Gastrocnemius medialis (tissue), 4 donors: ENCODE measurements around the gene CSKMT. TPM values are rescaled to one million over a fixed set of nuclear protein-coding genes. Genes with fewer than 3 reads are reported as not detected.

Experiments used
- ATAC-seq, 2 donors: fragments of 150-250 bp; one replicate each; pipeline ENCODE4 v1.9.1; 2016
- DNase-seq, 2 donors: peaks; one replicate each; pipeline ENCODE4 v3.0.0-alpha.2; 2019
- H3K27ac ChIP-seq, 4 donors: fragments of 200-600 bp; sonication (generic); 1 replicate in 1 of 4; 2 replicates in 3 of 4; pipeline ENCODE4 v1.5.1; 2016 to 2018; ENCODE audit warnings: mild to moderate bottlenecking in 2 of 4, moderate library complexity in 1 of 4
- H3K27me3 ChIP-seq, 3 donors: fragments of 200-600 bp; sonication (generic) in 2 of 3; 1 replicate in 1 of 3; 2 replicates in 2 of 3; pipeline versions ENCODE4 v1.5.1 to v1.6.0; 2016 to 2019; ENCODE audit warnings: mild to moderate bottlenecking in 1 of 3, moderate library complexity in 1 of 3
- H3K36me3 ChIP-seq, 2 donors: fragments of 200-600 bp; sonication (generic) in 1 of 2; one replicate each; pipeline ENCODE4 v1.5.1; 2017 to 2018
- H3K4me1 ChIP-seq, 2 donors: fragments of 200-600 bp; sonication (generic) in 1 of 2; one replicate each; pipeline ENCODE4 v1.5.1; 2016 to 2017; ENCODE audit warnings: mild to moderate bottlenecking in 2 of 2
- H3K4me3 ChIP-seq, 4 donors: fragments of 200-600 bp; sonication (generic) in 3 of 4; 1 replicate in 1 of 4; 2 replicates in 3 of 4; pipeline ENCODE4 v1.5.1; 2016 to 2019; ENCODE audit warnings: mild to moderate bottlenecking in 2 of 4
- H3K9me3 ChIP-seq, 3 donors: fragments of 200-600 bp; sonication (generic) in 2 of 3; 1 replicate in 1 of 3; 2 replicates in 2 of 3; pipeline ENCODE4 v1.5.1; 2016 to 2019
- CTCF ChIP-seq, 5 experiments: fragments of 450-650 bp in 3 of 5; fragments of 200-600 bp in 2 of 5; sonication (generic) in 2 of 5; IDR thresholded peaks in 4 of 5; conservative IDR thresholded peaks in 1 of 5; 1 replicate in 4 of 5; 2 replicates in 1 of 5; pipeline ENCODE4 v1.5.1; 2016 to 2019; ENCODE audit warnings: antibody characterized with exemption in 5 of 5, mild to moderate bottlenecking in 3 of 5, moderate library complexity in 3 of 5
- POLR2A ChIP-seq, 2 donors: fragments of 450-650 bp; IDR thresholded peaks; one replicate each; pipeline ENCODE4 v1.6.1; 2017; ENCODE audit warnings: antibody characterized with exemption in 2 of 2, mild to moderate bottlenecking in 2 of 2, moderate library complexity in 2 of 2
- in situ Hi-C, 4 donors: fragments of 200-750 bp; cut with MboI; loops; one replicate each; pipeline versions ENCODE4 v1.15.0 to v1.8.0; 2017; ENCODE audit warnings: low sequenced_read_pairs in 4 of 4
- intact Hi-C: fragments of 100-400 bp; cut with DNase I; formaldehyde crosslinking; loops from one replicate; pipeline ENCODE4 v1.15.1; 2023; ENCODE audit warnings: low total_unique reads
- total RNA-seq, 4 donors: library from RNA; depleted of rRNA; stranded (reverse); fragments of >200 nt; gene quantifications; one replicate each; pipeline versions ENCODE4 v1.1.0 to v1.2.3, GENCODE V29; 2016

Gene CSKMT
- total RNA-seq, 4 donors from 2014 or later = 1.7 to 4.5 (median 2.8) TPM

- no peaks in the 10 kb centered on the region for H3K27me3 ChIP-seq
- peak within 1 kb of the TSS; percentile 76 to 92 (median 82) for H3K27ac ChIP-seq
- H3K9me3 ChIP-seq = no peaks in the 10 kb centered on the region
- peaks cover 8 to 9% of the 10 kb centered on the region in 2 donors for H3K4me1 ChIP-seq
- DNase-seq (peak; percentile 97 to 99), ATAC-seq (peak; percentile 95 to 97)
- TF ChIP-seq CTCF (IDR thresholded peaks at IDR 0.05 in 4 of 5, conservative IDR thresholded peaks at IDR 0.05 in 1 of 5) (peak in 2 of 5 experiments; percentile 10), POLR2A (IDR thresholded peaks at IDR 0.05) (peak; percentile 75 to 77)
- in situ Hi-C loops = loop anchor here in 1 of 4 donors (25.0 kb wide), 1 partner anchor 90 kb away; the partner anchor contains the start of genes BSCL2 and GNG3
- H3K36me3 ChIP-seq = peaks cover 0 to 29% of the 10 kb centered on the region in 2 donors
- intact Hi-C loops = loop anchor here (1.0 kb wide), 1 partner anchor 24 kb away; the partner anchor contains the start of gene GANAB
- H3K4me3 ChIP-seq = peak within 1 kb of the TSS; percentile 65 to 96 (median 76)
Observed at GRCh38 chr11:62621567-62622470, 43.3 kb upstream of the CSKMT start, which contains the start of gene B3GAT3. TSS of gene B3GAT3 (minus strand) at chr11:62621986. CDS start at chr11:62621947, 39 bp downstream.

DNA sequence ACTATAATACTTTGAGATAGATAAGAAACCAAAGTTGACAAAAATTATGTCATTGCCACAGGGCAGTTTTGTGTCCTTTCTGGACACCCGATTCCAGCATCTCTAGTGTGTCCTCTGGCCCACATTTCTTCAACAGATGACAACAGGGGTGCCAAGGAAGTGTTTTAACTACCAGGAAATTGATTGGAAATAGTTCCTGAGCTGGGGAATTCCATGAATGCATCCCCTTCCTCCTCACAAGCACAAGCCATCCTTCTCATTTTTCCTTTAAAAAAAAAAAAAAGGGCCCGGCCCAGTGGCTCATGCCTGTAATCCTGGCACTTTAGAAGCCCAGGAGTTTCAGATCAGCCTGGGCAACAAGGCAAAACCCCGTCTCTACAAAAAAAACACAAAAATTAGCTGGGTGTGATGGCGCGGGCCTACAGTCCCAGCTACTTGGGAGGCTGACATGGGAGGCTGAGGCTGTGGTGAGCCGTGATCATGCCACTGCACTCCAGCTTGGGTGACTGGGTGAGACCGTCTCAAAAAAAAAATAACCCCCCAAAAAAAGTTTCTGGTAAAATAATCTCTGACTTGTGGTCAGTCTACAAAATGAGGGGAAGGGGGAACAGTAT, 42.5 kb upstream of the CSKMT start:
- H3K4me3 ChIP-seq = peak overlapping the region; percentile 65 to 96 (median 76)

DNA sequence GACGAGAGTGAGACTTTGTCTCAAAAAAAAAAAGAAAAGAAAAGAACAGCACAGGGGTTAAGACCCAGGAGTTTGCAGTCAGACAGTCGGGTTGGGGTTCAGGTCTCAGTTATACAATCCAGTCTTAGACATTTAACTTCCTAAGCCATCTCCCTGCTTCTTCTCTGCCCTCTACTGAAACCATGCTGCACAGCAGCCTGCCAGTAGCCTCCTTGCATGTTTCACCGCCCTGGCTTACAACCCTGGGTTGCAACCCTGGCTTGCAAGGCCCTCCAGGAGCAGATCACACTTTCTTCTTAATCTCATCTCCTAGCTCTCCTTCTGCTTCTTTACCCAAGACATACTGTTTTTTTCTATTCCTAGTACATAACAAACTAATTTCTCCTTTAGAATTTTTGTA, 37.4 kb upstream of the CSKMT start:
- Histone ChIP-seq H3K27ac (no peak overlapping the region), H3K4me1 (no peaks in the 10 kb centered on the region), H3K4me3 (no peak overlapping the region), H3K36me3 (peaks cover 8 to 81% of the 10 kb centered on the region in 2 donors), H3K27me3 (no peaks in the 10 kb centered on the region), H3K9me3 (no peaks in the 10 kb centered on the region)
- TF ChIP-seq POLR2A (IDR thresholded peaks at IDR 0.05) = no peak
- no peak for TF ChIP-seq CTCF (IDR thresholded peaks at IDR 0.05 in 4 of 5, conservative IDR thresholded peaks at IDR 0.05 in 1 of 5)
- intact Hi-C loops (no loop called here), in situ Hi-C loops (no loop called here)
- ATAC-seq = no peak
- DNase-seq = no peak

More for the DNA sequence above, 42.5 kb upstream of the CSKMT start:
- Histone ChIP-seq H3K27ac (peak overlapping the region; percentile 76 to 92 (median 82)), H3K9me3 (no peaks in the 10 kb centered on the region), H3K4me1 (peaks cover 8 to 9% of the 10 kb centered on the region in 2 donors), H3K36me3 (peaks cover 0 to 31% of the 10 kb centered on the region in 2 donors), H3K27me3 (no peaks in the 10 kb centered on the region)
- no peak for TF ChIP-seq POLR2A (IDR thresholded peaks at IDR 0.05)
- no peak for TF ChIP-seq CTCF (IDR thresholded peaks at IDR 0.05 in 4 of 5, conservative IDR thresholded peaks at IDR 0.05 in 1 of 5)
- in situ Hi-C loops = loop anchor here in 1 of 4 donors (25.0 kb wide), 1 partner anchor 90 kb away; the partner anchor contains the start of genes BSCL2 and GNG3
- DNase-seq (no peak), ATAC-seq (no peak)
- intact Hi-C loops = loop anchor here (1.0 kb wide), 1 partner anchor 24 kb away; the partner anchor contains the start of gene GANAB

GRCh38 chr11:62632492-62632891, 32.6 kb upstream of the CSKMT start:
- no peaks in the 10 kb centered on the region for H3K27me3 ChIP-seq
- in situ Hi-C loops (no loop called here), intact Hi-C loops (no loop called here)
- no peaks in the 10 kb centered on the region for H3K4me1 ChIP-seq
- H3K27ac ChIP-seq = no peak overlapping the region
- ATAC-seq (no peak), DNase-seq (no peak)
- TF ChIP-seq POLR2A (IDR thresholded peaks at IDR 0.05) (no peak), CTCF (IDR thresholded peaks at IDR 0.05 in 4 of 5, conservative IDR thresholded peaks at IDR 0.05 in 1 of 5) (no peak)
- no peak overlapping the region for H3K4me3 ChIP-seq
- peaks cover 10 to 97% of the 10 kb centered on the region in 2 donors for H3K36me3 ChIP-seq
- H3K9me3 ChIP-seq = no peaks in the 10 kb centered on the region
